Liver (tissue), 3 donors: Measurements from ENCODE around the gene ARRDC1.

Source experiments
- TAF1 ChIP-seq: conservative IDR thresholded peaks from 2 replicates; pipeline ENCODE4 v1.6.1; 2016; ENCODE audit warnings: antibody characterized with exemption, mild to moderate bottlenecking
- TF ChIP-seq, protein P1 (sequence below): IDR thresholded peaks from 2 replicates; pipeline ENCODE4 v1.6.1; 2016; ENCODE audit warnings: antibody characterized with exemption, mild to moderate bottlenecking
- TF ChIP-seq, protein P2 (sequence below): fragments of 150-350 bp; IDR thresholded peaks from 2 replicates; pipeline ENCODE4 v1.5.1; 2017; ENCODE audit warnings: improper control_type of control experiment, low read depth, low read length; ENCODE audit not compliant: missing input control
- donor health status: healthy.
- donor health status: healthy.

- TF ChIP-seq, protein P1, sequence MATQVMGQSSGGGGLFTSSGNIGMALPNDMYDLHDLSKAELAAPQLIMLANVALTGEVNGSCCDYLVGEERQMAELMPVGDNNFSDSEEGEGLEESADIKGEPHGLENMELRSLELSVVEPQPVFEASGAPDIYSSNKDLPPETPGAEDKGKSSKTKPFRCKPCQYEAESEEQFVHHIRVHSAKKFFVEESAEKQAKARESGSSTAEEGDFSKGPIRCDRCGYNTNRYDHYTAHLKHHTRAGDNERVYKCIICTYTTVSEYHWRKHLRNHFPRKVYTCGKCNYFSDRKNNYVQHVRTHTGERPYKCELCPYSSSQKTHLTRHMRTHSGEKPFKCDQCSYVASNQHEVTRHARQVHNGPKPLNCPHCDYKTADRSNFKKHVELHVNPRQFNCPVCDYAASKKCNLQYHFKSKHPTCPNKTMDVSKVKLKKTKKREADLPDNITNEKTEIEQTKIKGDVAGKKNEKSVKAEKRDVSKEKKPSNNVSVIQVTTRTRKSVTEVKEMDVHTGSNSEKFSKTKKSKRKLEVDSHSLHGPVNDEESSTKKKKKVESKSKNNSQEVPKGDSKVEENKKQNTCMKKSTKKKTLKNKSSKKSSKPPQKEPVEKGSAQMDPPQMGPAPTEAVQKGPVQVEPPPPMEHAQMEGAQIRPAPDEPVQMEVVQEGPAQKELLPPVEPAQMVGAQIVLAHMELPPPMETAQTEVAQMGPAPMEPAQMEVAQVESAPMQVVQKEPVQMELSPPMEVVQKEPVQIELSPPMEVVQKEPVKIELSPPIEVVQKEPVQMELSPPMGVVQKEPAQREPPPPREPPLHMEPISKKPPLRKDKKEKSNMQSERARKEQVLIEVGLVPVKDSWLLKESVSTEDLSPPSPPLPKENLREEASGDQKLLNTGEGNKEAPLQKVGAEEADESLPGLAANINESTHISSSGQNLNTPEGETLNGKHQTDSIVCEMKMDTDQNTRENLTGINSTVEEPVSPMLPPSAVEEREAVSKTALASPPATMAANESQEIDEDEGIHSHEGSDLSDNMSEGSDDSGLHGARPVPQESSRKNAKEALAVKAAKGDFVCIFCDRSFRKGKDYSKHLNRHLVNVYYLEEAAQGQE = no peak
- TF ChIP-seq, protein P2, sequence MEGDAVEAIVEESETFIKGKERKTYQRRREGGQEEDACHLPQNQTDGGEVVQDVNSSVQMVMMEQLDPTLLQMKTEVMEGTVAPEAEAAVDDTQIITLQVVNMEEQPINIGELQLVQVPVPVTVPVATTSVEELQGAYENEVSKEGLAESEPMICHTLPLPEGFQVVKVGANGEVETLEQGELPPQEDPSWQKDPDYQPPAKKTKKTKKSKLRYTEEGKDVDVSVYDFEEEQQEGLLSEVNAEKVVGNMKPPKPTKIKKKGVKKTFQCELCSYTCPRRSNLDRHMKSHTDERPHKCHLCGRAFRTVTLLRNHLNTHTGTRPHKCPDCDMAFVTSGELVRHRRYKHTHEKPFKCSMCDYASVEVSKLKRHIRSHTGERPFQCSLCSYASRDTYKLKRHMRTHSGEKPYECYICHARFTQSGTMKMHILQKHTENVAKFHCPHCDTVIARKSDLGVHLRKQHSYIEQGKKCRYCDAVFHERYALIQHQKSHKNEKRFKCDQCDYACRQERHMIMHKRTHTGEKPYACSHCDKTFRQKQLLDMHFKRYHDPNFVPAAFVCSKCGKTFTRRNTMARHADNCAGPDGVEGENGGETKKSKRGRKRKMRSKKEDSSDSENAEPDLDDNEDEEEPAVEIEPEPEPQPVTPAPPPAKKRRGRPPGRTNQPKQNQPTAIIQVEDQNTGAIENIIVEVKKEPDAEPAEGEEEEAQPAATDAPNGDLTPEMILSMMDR = no peak
- TF ChIP-seq TAF1 = no peak
Measured at GRCh38 chr9:137648396-137648795, 42.9 kb downstream of the ARRDC1 start.
